Activated CD4-positive, alpha-beta T cell treated with anti-CD3 and anti-CD28 coated beads, Interleukin-2, amount 50 U/mL, for 1 hour (primary cell): ENCODE measurements around the gene IL4I1.
"Not testable (repeated sequence)": the region's sequence is repeated elsewhere in the genome, so short reads cannot be mapped to it uniquely, and the experiment has no call there.

Experiments
- DNase-seq: peaks from one replicate; pipeline ENCODE4 v3.0.0-alpha.2; 2020

The IL4I1 gene, protein sequence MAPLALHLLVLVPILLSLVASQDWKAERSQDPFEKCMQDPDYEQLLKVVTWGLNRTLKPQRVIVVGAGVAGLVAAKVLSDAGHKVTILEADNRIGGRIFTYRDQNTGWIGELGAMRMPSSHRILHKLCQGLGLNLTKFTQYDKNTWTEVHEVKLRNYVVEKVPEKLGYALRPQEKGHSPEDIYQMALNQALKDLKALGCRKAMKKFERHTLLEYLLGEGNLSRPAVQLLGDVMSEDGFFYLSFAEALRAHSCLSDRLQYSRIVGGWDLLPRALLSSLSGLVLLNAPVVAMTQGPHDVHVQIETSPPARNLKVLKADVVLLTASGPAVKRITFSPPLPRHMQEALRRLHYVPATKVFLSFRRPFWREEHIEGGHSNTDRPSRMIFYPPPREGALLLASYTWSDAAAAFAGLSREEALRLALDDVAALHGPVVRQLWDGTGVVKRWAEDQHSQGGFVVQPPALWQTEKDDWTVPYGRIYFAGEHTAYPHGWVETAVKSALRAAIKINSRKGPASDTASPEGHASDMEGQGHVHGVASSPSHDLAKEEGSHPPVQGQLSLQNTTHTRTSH

DNA sequence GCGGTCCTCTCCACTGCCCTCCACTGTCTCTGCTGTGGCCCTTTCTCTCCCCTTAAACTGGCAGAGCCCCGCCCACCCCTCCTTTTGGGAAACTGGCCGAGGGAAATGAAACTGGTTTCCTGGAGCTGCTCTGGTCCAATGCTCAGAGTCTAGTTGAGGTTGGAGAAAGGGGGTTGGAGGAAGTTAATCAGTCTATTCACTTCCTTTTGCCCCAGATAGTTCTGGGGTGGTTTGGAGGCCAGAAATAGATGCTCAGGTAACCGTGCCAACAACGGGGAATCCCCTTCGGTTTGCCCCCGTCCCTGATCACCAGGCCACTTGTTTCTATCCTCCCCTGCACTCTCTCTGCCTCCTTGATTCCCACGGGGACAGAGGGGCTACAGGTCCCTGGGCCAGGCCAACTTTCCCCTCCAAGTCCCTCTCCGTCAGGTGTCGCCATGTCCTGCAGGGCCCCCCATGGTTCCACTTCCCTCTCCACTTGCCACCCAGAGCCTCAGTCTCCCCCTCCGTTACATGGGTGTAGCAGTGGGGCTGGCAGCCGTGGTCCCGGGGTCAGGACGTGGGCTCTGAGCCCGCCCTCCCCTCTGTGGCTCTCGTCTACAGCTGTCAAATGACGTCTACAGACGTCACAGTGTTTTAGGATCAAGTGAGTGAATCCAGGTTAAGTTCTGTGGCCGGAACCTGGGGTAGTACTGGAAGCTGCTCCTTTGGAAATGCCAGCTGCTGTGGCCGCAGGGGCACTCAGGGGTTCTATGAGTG, at the start of gene IL4I1:
Gene IL4I1 (minus strand): TSS at position 25 of the 759 bp plus-strand sequence. CDS start 727 bp downstream, outside the sequence.
- DNase-seq: peak; percentile 58

DNA sequence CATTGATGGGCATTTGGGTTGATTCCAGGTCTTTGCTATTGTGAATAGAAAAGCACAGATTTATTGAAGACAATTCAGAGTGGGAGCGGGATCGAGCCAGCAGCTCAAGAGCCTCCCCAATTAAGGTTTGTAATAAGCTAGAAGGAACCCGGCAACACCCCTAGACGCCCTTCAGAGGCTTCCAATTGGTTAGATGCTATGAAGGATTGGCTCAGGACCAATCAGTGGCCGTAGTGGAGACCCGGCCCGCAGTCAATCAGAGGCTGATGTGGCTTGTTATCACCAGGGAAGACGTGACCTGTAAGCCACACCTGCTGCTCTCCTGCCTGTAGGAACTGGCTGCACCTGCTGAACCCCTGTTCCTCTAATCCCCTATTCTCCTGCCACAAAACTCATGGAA, 49.7 kb upstream of the IL4I1 start:
- DNase-seq: no peak

DNA sequence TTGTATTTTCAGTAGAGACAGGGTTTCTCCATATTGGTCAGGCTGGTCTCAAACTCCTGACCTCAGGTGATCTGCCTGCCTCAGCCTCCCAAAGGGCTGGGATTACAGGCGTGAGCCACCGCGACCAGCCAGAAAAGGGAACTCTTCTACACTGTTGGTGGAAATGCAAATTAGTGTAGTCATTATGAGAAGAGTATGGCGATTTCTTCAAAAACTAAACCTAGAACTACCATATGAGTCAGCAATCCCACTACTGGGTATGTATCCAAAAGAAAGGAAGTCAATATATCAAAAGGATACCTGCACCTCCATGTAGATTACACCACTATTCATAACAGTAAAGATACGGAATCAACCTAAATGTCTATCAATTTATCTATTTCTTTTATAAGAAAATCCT, 47.9 kb upstream of the IL4I1 start:
- not testable (repeated sequence) for DNase-seq

DNA sequence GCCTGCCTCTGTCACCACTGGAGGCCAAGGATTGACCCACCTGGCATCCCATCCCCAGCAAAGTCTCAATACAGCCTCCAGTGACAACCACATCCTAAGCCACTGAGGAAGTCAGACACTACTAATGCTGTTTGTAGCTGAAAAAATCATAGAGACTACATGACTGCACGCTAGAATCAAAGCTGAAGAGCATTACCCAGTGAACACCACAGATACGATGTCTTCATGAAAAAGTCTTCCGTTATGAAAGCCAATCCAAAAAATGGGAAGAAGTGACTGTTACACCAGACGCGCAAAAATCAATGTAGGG, 43.8 kb upstream of the IL4I1 start:
- no peak for DNase-seq

DNA sequence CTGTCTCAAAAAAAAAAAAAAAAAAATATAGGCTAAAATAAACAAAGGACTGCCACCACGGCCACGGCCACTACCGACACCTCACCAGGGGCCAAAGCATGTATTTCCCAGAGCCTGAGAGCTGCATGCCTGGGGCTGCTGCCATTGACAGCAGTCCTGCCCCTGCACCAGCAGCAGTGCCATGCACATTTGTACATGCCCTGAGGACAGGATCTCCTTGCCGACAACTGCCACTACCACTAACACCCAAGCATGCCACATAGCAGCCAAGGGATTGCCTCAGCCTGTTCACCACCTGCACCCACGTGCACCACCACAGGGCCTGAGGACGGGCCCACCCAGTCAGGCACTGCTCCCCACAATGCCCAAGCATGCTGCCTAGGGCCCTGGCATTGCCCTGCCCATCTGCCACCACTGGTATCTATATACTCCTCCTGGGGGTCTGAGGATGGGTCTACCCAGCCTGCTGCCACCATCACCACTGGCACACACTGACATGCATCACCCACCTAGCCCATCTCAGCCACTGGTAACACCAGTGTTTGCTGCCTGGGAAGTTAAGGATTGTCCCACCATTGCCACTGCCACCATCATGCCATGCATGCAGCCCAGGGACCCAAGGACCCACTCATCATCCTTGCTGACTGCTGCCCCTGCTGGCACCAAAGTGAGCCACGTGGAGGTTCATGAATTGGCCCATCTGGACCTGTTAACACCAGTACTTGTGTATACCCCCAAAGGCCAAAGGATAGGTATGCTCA, 43.2 kb upstream of the IL4I1 start:
- no peak for DNase-seq

DNA sequence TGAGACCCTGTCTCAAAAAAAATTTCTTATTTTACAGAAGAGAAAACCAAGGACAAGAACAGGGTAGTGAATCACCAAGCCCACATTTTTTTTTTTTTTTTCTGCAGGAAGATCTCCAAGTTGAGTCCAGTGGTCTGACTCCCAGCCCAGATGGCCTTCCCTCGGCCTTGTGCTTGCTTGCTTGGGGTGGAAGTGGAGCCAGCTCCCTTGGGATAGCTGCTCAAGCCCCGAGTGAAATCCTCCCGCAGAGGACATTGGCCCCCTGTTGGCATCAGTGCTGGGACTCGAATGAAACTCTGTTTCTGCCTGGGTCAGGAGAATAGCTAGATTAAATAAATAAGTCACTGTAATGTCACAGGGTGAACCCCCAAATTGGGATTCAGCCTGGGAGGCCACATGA, 42.0 kb upstream of the IL4I1 start:
- DNase-seq: no peak

DNA sequence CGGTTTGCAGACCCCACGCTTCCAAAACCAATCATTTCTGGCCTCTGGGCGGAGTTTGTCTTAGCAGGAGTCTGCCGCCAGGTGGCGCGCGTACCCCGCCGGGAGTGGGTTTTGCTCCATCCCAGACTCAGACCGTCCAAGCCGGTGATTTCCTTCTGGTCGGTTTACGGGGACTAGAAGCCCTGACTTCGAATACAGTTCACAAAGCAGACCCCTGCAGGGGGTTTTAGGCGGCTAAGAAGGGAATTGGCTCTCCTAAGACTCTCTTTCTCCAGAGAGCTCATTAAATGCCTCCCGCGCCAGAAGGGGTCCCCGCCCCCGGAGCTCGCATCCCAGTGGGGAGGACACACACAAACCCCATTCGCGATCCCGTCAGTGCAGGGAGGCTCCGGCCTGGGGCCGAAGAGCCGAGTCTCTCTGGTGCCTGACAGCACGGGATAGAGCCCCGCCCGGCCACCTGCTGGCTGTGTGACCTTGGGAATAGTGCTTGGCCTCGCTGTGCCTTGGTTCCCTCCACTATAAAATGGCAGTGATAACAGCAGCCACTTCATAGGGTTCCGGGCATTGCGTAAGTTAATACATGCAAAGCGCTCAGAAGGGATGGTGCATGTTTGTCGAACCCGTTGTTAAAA, 41.2 kb upstream of the IL4I1 start:
- DNase-seq: peak; percentile 75

DNA sequence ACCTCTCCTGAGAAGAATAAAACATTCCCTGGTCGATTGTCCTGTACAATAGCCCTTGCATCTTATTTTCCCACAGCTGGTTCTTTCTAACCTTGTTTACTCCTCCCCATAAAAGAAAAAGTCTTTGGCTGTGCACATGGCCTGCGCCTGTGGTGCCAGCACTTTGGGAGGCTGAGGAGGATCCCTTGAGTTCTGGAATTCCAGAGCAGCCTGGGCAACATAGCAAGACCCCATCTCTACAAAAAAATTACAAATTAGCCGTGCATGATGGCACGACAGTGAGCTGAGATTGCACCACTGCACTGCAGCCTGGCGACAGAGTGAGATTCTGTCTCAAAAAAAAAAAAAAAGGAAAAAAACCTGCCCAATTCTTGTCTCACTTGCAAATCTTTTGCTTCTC, 39.9 kb upstream of the IL4I1 start:
- no peak for DNase-seq

DNA sequence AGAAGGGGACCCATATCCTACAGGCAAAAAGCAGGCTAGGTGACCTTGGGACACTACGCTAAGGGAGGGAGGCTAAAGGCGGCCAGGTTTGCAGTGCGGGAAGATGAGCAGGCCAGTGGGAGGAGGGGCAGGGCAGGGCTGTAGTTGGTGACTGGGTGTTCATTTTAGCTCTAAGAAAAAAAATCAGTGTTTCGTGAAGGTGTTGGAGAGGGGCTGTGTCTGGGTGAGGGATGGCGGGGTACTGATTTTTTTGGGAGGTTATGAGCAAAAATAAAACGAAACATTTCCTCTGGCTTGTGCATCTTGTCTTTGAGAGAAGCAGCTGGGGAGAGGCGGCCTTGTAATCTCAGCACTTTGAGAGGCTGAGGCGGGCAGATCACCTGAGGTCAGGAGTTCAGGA, 37.0 kb upstream of the IL4I1 start:
- DNase-seq: no peak

DNA sequence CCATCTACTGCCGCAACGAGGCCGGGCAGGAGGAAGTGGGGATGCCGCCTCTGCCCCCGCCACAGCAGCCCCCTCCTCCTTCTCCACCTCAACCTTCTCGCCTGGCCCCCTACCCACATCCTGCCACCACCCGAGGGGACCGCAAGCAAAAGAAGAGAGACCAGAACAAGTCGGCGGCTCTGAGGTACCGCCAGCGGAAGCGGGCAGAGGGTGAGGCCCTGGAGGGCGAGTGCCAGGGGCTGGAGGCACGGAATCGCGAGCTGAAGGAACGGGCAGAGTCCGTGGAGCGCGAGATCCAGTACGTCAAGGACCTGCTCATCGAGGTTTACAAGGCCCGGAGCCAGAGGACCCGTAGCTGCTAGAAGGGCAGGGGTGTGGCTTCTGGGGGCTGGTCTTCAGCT, 36.0 kb upstream of the IL4I1 start:
- peak; percentile 13 for DNase-seq

DNA sequence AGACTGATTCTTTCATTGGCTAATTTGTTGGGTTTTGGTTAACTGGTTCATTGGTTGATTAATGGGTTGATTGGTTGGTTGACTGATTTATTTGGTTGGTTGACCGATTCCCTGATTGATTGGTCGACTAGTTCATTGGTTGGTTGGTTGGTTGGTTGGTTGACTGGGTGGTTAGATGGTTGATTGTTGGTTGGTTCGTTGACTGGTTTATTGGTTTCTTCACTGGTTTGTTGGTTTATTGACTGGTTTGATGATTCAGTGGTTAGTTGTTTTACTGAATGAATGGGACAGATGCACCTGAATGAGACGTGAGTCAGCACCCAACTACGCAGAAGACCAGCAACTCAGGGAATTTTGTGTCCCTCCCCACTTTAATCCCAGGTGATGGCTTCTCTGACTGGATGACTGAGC, 35.4 kb upstream of the IL4I1 start:
- DNase-seq: no peak

DNA sequence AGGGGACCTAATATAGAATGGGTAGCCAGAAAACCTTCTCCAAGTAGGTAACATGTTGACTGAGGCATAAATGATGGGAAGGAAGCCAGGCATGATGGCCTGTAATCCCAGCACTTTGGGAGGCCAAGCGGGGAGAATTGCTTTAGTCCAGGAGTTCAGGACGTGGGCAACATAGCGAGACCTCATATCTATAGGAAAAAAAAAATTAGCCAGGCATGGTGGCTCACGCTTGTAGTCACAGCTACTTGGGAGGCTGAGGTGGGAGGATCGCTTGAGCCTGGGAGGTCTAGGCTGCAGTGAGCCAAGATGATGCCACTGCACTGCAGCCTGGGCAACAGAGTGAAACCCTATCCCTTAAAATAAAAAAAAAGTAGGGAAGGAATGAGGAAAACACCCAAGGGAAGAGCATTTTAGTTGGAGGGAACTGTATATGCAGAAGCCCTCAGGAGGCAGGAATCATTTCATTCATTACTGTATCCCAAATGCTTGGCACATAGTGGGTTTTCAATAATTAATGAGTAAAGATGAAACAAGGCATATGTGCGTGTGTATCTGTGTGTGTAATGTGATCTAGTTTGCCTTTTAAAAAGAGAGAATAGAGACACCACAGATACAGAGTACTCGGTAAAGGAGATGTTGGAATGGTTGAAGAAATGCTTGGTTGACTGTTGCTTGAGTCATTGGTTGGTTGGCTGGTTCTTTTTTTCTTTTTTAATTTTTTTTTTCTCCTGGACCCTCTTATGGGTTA, 34.8 kb upstream of the IL4I1 start:
- DNase-seq: no peak

DNA sequence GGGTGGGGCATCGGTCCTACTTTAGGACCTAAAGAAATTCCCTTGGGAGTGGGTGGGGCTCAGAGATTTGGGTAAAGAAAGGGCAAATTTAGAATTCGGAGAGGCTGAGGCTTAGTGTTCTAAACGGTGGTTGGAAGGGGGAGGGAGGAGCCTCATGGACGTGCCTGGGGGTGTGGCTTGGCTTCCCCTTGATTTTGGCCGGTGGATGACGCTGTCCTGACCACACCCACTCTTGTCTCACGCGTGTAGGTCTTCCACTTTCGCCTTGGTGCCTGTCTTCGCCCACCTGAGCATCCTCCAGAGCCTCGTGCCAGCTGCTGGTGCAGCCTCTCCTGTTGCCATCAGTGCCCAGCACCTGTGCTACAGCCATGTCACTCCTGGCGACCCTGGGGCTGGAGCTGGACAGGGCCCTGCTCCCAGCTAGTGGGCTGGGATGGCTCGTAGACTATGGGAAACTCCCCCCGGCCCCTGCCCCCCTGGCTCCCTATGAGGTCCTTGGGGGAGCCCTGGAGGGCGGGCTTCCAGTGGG, 33.9 kb upstream of the IL4I1 start:
- DNase-seq: no peak

DNA sequence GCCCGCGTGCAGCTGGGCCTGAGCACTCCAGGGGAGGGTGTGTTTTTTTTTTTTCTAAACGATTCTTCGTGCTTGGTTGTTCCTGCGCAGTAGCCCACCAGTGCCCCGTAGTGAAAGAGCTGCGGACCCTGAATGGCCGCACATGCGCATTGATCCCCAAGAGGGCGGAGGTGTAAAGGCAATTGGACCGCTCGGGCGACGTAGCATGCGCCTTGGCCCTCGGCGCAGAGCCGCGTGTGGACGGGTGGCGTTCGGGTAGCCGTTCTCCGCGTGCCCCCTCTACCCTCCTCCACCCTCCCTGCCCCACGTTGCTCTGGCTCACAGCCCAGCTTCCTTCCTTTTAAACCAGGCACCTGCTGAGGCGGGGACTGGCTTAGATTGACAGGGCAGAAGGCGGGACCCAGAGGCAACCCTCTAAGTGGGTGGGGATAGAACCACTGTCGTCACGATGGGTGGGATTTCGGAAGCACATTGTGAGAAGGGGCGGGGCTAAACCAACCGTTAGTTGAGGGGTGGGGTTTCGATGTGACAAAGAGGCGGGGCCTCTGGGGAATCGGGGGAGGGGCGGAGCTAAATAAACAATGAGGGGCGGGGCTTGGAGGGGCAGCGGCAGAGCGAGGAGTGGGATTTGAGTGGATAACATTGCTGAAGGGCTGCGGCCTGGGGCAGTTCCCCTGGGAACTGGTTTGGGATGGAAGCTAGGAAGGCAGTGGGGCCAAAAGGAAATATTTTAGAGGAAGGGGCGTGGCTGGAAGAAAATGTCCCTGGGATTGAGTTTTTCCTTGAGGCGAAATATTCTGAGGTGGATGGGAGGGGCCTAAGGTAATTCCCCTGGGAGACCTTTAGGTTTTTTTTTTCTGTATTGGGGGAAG, 33.2 kb upstream of the IL4I1 start:
- peak; percentile 91 for DNase-seq

DNA sequence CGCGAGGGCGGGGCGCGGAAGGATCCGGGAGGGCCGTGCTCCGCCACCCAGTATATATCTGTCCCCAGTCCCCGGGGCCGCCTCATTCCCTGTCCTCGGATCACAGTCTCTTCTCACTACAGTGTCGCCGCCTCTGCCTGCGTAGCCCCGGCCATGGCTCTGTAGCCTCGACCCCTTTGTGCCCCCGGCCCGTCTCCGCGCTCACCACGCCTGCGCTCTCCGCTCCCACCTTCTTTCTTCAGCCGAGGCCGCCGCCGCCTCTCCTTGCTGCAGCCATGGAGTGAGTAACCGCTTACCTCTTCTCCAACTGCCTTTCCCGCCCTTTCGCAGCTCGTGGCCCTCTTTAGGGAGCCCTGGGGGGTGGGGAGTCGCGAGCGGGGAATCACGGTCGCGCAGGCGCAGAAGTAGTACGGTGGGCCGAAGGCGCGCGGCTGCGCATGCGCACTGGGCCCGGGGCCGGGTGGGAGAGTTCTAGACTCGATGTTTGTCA, 32.5 kb upstream of the IL4I1 start, which contains the start of the genes ATF5 and NUP62:
Gene ATF5 (plus strand): TSS at position 85 of the 490 bp plus-strand sequence. CDS start 1,646 bp downstream, outside the sequence.
Gene NUP62 (minus strand): TSS at position 384 of the 490 bp plus-strand sequence. CDS start 19,697 bp downstream, outside the sequence.
- peak; percentile 91 for DNase-seq

DNA sequence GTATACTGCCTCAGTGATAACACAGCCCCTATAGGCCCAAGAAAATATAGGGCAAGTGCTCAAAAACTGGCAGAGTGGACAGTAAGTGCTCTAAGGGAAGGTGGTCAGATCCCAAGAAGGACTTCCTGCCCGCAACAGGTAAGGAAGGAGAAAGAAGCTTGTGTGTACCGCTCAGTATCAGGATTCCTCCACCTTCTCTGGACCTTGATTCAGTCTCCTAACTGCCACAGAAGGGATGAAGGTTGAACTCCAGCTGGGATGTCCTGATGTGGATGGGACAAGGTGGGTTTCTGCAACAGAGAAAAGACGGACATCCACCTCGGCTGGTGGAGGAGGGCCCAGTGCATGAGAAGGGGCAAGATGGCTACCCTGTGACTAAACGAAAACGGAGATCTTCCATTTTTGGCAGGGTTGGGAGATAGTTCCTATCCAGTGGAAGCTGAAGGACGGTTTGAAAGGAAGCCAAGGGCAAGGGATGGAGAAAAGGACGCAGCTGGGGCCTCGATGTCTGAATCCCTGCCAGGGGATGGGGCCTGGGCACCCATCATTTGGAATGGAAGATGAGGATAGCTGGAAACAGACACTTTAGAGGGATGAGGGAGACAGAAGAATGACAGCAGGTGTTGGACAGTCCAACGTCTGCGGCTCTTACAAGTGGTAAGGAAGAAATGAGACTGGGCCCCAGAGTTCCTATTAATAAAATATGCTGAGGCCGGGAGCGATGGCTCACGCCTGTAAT, 31.0 kb upstream of the IL4I1 start:
- DNase-seq: no peak

DNA sequence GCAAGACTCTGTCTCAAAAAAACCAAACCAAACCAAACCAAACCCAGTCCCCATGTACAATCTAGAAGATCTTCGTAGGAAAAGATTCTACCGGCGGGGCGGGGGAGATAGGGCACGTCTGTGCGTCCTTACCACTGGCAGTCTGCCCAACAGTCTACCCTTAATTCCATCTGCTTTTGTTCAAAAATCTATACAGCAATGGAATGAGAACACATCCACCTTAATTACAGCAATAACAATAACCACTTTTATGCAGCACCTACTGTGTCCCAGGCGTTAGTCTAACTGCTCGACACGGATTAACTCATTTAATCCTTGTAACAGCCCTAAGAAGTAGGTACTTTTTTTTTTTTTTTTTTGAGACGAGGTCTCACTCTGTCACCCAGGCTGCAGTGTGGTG, 29.8 kb upstream of the IL4I1 start:
- no peak for DNase-seq

DNA sequence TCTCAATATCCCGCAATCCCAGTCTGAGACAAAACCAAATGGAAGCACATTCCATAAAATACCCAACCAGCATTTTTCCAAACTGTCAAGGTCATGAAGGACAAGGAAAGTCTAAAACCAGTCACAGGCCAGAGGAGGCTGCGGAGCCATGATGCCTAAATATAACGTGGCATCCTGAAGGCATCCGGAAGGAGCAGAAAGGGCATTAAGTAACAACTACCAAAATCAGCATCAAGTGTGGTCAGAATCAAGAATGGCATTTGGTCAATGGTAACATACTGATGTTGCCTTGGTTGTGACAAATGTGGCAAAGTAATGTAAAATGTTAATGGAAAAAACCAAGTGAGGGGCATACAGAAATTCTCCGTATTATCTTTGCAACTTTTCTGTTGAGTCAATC, 28.8 kb upstream of the IL4I1 start:
- no peak for DNase-seq

DNA sequence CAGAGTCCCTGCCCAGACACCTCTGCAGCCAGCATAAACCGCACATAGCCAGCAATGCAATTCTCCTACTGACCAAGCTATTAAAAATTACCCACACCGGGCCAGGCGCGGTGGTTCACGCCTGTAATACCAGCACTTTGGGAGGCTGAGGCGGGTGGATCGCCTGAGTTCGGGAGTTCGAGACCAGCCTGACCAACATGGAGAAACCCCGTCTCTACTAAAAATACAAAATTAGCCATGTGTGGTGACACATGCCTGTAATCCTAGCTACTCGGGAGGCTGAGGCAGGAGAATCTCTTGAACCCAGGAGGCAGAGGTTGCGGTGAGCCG, 28.2 kb upstream of the IL4I1 start:
- DNase-seq: not testable (repeated sequence)
